HG03066 (cell line): ENCODE measurements around the gene COLQ.

ENCODE experiments used
- ATAC-seq: cut with Tn5 transposase; IDR thresholded peaks from one replicate; pipeline ENCODE4 v1.9.1; 2021; ENCODE audit warnings: low read depth; ENCODE audit not compliant: unreplicated experiment

The COLQ gene

DNA sequence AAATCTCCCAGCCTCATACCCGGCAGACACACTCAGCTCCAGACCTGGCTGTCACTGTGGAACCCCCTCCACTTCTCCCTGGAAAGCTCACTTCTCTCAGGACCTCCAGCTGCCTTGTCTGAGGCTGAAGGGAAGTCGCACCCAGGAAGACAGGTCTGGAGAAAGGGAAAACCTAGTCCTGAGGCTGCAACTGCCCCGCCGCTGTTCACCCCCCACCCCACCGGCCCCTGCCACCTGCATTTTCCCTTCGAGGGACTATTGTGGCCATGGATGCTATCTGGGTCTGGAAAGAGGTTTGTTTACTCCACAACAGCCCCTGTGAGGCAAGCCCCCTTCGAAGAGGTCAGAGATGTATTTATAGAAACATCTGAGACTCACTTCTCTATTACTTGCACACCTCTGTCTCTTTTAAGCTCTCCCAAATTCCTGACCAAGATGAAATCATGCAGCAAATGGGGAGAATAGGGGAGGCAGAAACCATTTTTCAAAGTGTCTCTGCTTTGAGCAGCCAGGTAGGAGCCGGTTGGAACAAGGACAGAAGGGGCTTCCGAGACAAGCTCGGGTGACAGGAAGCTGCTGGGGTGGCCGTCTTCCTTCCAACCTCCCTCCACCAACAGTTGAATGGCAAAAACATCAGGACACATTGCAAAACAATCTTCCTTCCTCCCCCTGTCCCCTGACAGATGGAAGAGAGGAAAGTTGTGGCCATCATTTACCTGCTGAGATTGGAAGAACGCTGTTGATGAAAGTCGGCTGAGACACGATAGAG is 518 bp downstream of the COLQ start:
- ATAC-seq: no peak

DNA sequence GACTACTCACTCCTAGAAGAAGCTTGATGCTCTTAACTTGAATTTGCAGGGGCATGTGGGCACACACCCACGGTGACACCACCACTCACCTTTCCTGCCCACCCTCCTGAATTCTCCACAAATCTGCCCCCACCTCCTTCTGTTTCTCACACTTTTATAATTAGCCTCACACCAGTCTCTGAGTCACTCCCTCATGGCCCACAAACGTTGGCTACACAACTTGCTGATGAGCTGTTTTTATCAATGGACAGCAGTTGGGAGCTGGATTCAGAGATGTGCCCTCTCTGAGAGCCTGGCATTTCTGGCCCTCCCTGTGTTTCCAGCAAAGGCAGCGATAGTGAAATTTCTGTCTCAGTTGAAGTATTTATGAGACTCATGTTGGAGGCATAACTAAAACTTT is 1.3 kb downstream of the COLQ start:
- ATAC-seq: no peak

GRCh38 chr3:15519096-15519495 is 2.4 kb downstream of the COLQ start:
- ATAC-seq: no peak

DNA sequence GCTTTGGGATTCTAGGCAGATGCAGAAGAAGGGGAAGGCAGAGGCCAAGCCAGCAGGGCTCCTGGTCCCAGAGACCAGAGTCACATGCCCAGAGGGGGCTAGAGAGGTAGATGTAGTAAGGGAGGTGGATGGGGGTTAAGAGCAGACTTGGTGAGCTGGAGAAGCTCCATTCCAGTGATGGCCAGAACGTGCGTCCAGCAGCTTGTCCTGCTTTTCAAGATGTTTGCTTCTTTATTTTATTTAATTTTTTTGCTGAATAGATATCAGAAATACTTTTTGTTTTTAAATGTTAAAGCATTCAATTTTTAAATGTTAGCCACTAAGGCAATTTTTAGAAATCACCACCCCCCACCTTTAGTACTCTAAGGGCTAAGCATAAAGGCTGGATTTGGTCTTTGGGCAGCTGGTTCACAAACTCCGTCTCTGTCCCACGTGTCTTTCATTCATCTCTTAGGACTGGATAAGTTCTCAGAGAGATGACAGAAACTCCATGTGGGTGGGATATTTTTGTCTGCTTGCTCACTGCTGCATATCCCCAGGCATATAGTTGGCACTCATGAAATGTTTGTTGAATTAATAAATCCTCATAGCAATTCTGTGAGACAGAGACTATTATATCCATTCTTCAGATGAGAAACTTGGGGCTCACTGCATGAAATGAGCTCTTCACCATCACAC is 6.7 kb downstream of the COLQ start:
- no peak for ATAC-seq

GRCh38 chr3:15513810-15514662 is 7.5 kb downstream of the COLQ start:
- no peak for ATAC-seq

GRCh38 chr3:15513116-15513515 is 8.4 kb downstream of the COLQ start:
- no peak for ATAC-seq

DNA sequence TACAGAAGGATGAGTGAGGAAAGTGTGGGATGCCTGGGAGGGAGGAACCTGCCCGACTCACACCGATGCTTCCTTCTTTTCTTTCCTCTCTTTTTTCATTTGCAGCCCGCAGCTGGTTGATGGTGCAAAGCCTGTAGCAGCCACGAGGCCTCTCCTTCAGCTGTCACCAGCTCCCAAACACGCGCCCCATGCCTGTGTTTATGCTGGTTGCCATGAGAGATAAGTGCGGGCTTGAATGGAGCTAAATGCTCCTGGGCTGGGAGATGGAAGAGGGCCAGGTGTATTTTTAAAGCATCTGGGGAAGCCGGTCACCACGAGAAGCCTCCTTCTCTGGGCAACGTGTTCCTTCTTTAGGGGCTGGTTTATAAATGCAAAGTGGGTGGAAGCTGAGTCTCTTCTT is 9.3 kb downstream of the COLQ start:
- no peak for ATAC-seq

- ATAC-seq: no peak
Measured at GRCh38 chr3:15511156-15511555, 10.3 kb downstream of the COLQ start.

DNA sequence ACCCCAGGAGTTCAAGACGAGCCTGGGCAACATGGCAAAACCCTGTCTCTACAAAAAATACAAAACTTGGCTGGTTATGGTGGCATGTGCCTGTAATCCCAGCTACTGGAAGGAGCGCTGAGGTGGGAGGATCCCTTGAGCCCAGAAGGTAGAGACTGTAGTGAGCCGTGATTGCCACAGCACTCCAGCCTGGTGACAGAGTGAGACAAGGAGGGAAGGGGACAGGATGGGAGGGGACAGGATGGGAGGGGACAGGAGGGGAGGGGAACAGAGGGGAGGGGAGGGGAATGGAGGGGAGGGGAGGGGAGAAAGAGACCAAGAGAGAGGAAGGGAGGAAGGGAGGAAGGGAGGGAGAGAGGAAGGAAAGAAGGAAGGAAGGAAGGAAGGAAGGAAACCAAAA is 11.0 kb downstream of the COLQ start:
- no peak for ATAC-seq

DNA sequence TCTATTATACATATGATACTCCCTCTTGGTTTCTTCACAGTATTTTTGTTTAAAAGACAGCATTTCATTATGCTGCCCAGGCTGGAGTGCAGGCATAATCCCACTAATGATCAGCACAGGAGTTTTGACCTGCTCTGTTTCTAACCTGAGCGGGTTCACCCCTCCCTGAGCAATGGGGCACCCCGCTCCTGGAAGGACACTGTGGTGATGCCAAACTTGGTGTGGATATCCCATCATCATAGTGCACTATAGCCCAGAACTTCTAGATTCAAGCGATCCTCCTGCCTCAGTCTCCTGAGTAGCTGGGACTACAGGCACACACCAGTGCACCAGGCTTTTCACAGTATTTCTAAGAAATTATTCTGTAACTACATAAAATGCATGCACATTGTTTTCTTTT is 14.9 kb downstream of the COLQ start:
- ATAC-seq: no peak

GRCh38 chr3:15505479-15506165 is 15.9 kb downstream of the COLQ start:
- ATAC-seq: no peak

DNA sequence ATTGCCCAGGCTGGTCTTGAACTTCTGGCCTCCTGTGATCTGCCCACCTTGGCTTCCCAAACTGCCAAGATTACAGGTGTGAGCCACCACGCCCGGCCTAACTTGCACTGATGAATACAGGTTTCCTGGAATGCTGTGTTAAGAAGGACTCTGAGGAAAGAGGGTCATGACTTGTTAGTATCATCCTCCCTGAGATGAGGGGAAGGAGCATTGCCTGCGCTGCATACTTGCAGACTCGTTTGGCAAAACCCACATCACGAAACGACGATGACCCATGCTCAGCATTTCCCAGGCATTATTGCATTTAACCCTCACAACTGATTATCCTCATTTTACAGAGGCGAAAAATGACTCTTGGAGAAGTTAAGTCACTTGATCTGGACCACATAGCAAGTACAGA is 18.9 kb downstream of the COLQ start:
- no peak for ATAC-seq

DNA sequence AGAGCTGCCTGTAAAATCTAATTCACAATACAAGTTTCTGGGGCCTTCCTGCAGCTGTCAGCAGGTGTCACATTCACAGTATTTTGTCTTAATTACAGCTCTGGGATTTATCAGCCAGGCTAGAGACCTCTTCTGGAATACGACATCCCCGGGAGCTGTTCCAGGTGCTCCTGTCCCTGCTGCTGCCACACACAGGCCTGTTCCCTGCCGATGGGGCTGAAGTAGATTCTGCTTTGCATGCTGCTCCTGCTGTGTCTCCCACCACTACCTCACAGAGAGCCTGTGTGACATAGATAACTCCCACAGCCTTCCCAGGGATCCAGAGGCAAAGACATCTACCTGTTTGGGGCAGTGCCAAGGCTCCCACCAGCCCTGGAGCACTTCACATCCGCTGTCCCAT is 20.4 kb downstream of the COLQ start:
- no peak for ATAC-seq

DNA sequence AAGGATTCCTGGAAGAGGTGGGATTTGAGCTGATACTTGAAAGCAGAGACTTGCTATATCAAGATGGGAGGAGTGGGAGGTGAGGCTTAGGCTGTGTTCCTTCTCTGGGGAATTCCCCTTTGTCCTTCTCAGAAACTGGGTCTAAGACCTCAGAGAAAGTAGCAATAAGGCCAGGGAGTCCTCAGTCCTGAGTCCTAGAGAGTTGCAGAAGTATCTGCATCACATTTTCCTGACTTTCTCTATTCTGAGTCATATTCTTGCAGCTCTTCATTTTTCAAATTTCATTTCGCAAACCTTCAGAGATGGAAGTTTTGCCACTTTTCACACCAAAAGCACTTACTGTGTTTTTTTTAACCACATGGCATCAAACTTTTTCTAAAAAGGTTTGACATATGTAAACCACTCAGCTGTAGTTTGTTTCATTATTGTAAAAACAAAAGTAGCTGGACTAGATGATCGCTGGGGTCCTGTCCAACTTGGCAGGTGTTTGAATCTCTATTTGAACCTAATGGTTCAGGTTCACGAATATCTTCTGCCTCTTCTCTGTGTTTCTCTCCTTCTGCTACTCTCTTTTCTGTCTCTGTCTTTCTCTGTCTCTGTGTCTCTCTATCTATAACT is 21.3 kb downstream of the COLQ start:
- ATAC-seq: no peak

DNA sequence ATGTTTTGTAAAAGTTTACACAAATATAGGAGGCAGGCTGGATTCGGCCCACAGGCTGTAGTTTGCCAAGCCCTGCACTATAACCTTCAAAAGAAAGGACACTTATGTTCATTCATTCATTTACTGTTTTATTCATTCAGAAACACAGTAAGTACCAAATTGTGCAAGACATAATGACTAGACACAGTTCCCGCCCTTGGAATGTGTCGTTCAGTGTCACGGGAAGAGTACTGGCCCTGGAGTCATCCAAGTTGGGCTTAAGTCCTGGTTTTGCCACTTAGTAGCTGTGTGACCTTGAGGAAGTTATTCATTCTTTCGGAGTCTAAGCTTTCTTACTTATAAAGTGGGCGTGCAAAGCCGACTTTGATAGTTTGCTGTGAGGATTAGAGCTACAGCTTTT is 22.0 kb downstream of the COLQ start:
- ATAC-seq: no peak

DNA sequence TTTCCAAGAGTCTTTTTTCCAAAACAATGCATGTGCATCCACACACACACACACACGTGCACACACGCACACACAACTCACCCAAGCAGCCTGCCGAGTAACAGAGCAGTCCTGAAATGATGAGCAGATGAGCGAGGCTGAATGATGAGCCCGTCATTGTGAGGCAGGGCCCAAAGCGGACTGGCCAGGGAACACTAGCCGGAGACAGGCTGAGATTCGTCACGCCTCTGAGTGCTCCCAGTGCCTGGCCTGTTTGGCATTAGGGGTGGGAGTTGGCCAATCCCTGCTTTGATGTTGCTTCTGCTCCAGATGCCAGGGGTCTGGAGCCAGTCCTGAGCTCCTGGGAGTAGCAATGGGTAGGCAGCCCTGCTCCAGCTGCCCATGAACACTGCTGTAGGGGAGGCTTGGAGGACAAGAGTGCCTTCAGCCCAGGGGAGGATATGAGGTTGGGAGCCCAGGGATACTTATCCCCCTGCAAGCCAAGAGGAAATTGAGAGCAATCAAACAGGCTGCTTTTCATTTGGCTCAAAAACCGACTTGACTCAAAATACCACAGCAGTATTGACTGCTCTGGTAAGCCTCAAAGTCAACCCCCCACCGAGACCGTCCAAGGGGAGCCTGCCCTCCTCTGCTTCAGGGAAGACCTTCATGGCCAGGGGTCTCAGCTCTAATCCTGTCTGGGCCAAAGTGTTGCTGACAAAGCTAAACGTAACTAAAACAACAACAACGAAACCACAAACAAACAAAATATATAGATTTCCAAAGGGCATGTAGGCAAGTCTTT is 22.9 kb downstream of the COLQ start:
- no peak for ATAC-seq

GRCh38 chr3:15497964-15498363 is 23.5 kb downstream of the COLQ start:
- ATAC-seq: no peak

DNA sequence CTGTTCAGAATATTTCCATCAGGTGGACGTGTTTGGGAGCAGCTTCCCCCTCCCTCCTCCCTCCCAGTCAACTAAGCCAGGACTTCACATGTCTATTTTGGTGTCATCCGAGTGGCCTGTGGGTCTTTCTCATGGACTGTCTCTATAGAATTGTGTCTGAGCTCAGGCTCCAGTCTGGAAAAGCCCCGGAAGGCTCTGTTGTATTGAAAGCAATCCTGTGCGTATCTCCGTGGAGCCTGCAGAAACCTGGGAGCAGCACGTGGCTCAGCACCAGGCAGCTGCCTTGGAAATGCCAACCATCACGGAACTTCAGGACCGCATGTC is 25.2 kb downstream of the COLQ start:
- ATAC-seq: no peak

DNA sequence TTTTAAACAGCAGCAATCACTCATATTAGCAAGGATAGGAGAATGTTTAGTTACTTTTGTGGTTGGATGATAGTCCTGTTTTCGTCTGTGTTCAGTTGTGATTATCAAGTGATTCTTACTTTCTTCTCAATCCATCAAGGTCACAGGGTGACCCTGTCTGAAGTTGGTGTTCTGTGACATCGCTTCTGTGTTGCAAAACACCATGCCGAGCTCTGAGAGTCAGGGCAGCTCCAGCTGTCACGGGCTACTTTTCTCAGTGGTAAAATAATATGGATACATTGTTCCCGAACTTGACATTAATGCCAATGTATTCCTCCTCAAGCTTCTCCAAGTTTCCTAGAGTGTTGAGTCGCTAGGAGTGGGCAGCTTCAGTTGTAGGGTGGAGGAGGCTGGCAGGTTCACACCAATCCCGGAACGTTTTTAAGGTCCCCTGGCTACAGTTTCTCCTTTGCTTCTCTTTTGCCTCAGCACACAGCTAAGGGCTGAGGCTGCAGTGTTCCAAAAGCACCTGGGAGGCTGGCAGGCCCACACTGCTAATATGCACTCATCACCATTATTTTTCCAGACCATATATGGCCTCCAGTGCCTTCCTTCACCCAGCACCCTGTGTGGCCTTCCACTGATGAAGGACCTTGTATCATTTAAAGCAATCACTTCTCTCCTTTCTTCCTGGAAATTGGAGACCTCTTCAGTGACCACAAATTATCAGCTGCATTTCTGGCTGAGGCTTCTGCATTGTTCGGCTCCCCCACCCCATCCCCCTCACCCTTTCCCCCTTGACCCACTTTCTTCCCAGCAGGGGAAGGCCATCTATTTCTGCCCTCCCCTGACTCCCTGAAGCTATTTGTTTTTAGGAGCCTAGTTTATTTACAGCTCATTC is 25.8 kb downstream of the COLQ start:
- no peak for ATAC-seq
